ENCODE results near the gene EMP2.

The EMP2 gene

DNA sequence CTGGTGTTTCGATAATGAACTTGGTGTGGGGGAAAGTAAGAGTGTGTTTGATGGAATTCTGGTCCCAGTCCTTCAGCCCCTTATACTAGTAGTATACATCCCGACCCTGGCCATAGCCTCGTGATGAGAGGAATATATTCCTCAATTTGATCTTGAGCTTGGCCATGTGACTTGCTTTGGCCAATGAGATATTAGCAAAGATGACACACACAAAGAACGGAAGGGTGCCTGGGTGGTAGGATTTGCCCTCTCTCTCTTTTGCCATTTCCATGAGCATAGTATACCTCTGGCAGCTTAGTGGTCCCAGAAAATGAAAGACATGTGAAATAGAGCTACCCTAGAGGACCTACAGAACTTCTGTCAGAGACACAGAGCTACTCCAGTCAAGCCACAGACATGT is 2.9 kb upstream of the EMP2 start:
- Histone ChIP-seq H3K4me3 (ENCODE audit: insufficient read depth, low read length, poor library complexity, severe bottlenecking) (no peak overlapping the region), H4K20me1 (ENCODE audit: low read depth, low read length) (no peaks in the 10 kb centered on the region), H3K9me2 (replicated peaks; ENCODE audit: insufficient read depth, low read length) (no peaks in the 10 kb centered on the region), H3K36me3 (ENCODE audit: low read length) (no peaks in the 10 kb centered on the region), H3F3A (ENCODE audit: insufficient read depth) (no peaks in the 10 kb centered on the region), H3K4me2 (ENCODE audit: low read depth, low read length, poor library complexity, severe bottlenecking) (no peak overlapping the region), H3K9me3 (ENCODE audit: insufficient read depth, low read length) (no peaks in the 10 kb centered on the region), H3K9ac (ENCODE audit: low read length) (no peak overlapping the region), H2AFZ (ENCODE audit: low read depth, low read length, severe bottlenecking) (no peak overlapping the region), H3K27me3 (ENCODE audit: low read length) (no peaks in the 10 kb centered on the region), H3K27ac (ENCODE audit: low read depth, low read length) (no peak overlapping the region), H3K79me2 (ENCODE audit: insufficient read depth, low read length) (no peaks in the 10 kb centered on the region)
- no peak for TF ChIP-seq EZH2phosphoT487 (conservative IDR thresholded peaks at IDR 0.05; ENCODE audit: low read length)
- TF ChIP-seq, protein P1, sequence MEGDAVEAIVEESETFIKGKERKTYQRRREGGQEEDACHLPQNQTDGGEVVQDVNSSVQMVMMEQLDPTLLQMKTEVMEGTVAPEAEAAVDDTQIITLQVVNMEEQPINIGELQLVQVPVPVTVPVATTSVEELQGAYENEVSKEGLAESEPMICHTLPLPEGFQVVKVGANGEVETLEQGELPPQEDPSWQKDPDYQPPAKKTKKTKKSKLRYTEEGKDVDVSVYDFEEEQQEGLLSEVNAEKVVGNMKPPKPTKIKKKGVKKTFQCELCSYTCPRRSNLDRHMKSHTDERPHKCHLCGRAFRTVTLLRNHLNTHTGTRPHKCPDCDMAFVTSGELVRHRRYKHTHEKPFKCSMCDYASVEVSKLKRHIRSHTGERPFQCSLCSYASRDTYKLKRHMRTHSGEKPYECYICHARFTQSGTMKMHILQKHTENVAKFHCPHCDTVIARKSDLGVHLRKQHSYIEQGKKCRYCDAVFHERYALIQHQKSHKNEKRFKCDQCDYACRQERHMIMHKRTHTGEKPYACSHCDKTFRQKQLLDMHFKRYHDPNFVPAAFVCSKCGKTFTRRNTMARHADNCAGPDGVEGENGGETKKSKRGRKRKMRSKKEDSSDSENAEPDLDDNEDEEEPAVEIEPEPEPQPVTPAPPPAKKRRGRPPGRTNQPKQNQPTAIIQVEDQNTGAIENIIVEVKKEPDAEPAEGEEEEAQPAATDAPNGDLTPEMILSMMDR (IDR thresholded peaks at IDR 0.05; ENCODE audit: insufficient read depth, low read length, poor library complexity, severe bottlenecking), result no peak

DNA sequence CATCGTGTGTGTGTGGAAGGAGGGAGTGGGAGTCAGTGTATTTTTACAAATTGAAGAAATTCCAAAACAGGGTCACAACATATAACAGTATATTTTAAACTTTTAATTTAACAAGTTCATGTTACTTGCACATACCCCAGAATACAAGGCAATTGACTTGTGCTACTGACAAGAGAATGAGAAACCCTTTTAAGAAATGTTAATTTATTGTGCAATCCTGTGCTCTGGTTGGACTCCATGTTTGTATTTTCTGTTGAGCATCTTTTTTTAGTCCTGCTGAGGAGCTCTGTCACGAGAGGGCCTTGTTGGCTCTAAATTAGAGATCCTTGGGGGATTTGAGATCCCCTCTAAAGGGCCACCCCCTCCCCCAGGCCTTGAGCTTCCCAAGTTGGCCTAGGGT is 1.1 kb upstream of the EMP2 start:
- H3K36me3 ChIP-seq (ENCODE audit: low read length), result no peaks in the 10 kb centered on the region
- H3K9ac ChIP-seq (ENCODE audit: low read length), result no peak overlapping the region
- TF ChIP-seq, protein P1 (IDR thresholded peaks at IDR 0.05; ENCODE audit: insufficient read depth, low read length, poor library complexity, severe bottlenecking), result no peak
- no peak for TF ChIP-seq EZH2phosphoT487 (conservative IDR thresholded peaks at IDR 0.05; ENCODE audit: low read length)
- H4K20me1 ChIP-seq (ENCODE audit: low read depth, low read length), result no peaks in the 10 kb centered on the region
- no peaks in the 10 kb centered on the region for H3K79me2 ChIP-seq (ENCODE audit: insufficient read depth, low read length)
- H2AFZ ChIP-seq (ENCODE audit: low read depth, low read length, severe bottlenecking), result no peak overlapping the region
- no peak overlapping the region for H3K4me3 ChIP-seq (ENCODE audit: insufficient read depth, low read length, poor library complexity, severe bottlenecking)
- no peak overlapping the region for H3K4me2 ChIP-seq (ENCODE audit: low read depth, low read length, poor library complexity, severe bottlenecking)
- H3K9me2 ChIP-seq (replicated peaks; ENCODE audit: insufficient read depth, low read length), result no peaks in the 10 kb centered on the region
- no peaks in the 10 kb centered on the region for H3K9me3 ChIP-seq (ENCODE audit: insufficient read depth, low read length)
- no peaks in the 10 kb centered on the region for H3F3A ChIP-seq (ENCODE audit: insufficient read depth)
- H3K27ac ChIP-seq (ENCODE audit: low read depth, low read length), result no peak overlapping the region
- H3K27me3 ChIP-seq (ENCODE audit: low read length), result no peaks in the 10 kb centered on the region

DNA sequence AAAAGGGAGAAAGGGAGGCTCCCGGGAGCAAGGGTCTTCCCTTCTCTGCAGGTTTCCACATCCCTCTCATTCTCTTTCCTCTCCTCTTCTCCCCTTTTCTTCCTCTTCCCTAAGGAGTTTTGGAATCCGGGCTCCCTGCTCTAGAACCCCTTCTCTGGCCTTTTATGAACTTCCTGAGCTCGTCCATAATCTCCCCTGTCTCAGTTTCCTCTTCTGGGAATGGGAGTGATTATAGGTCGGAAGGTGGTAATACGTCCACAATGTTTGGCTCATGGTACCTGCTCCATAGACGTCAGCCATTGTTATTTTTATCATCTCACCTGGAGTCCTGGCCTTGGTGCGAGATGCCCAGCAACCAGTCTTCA is 467 bp upstream of the EMP2 start:
- Histone ChIP-seq H3K9me3 (ENCODE audit: insufficient read depth, low read length) (no peaks in the 10 kb centered on the region), H3K4me2 (ENCODE audit: low read depth, low read length, poor library complexity, severe bottlenecking) (no peak overlapping the region), H2AFZ (ENCODE audit: low read depth, low read length, severe bottlenecking) (no peak overlapping the region), H3K79me2 (ENCODE audit: insufficient read depth, low read length) (no peaks in the 10 kb centered on the region), H3F3A (ENCODE audit: insufficient read depth) (no peaks in the 10 kb centered on the region), H3K27me3 (ENCODE audit: low read length) (no peaks in the 10 kb centered on the region), H3K36me3 (ENCODE audit: low read length) (no peaks in the 10 kb centered on the region), H3K4me3 (ENCODE audit: insufficient read depth, low read length, poor library complexity, severe bottlenecking) (no peak overlapping the region), H4K20me1 (ENCODE audit: low read depth, low read length) (no peaks in the 10 kb centered on the region), H3K9ac (ENCODE audit: low read length) (no peak overlapping the region), H3K27ac (ENCODE audit: low read depth, low read length) (no peak overlapping the region), H3K9me2 (replicated peaks; ENCODE audit: insufficient read depth, low read length) (no peaks in the 10 kb centered on the region)
- TF ChIP-seq, protein P1 (IDR thresholded peaks at IDR 0.05; ENCODE audit: insufficient read depth, low read length, poor library complexity, severe bottlenecking), result no peak
- TF ChIP-seq EZH2phosphoT487 (conservative IDR thresholded peaks at IDR 0.05; ENCODE audit: low read length), result no peak

DNA sequence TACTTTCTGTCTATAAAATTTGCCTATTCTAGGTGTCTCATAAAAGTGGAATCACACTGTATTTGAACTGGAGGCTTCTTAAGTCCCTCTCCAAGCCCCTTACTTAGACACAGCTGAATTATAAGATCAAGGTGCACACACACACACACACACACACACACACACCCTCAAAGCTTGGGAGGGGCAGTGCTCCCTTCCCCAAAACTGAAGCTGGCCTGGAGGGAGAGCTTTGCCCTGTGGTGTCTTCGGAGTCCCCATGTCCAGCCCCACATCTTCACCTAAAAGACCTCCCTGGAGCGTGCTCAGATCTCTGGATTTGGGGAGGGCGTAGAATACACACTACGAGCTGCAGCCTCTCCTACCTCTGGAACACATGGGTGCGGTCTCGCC is 828 bp downstream of the EMP2 start:
- H3K27ac ChIP-seq (ENCODE audit: low read depth, low read length), result no peak overlapping the region

More for the DNA sequence above, 828 bp downstream of the EMP2 start:
- Histone ChIP-seq H3K79me2 (ENCODE audit: insufficient read depth, low read length) (no peaks in the 10 kb centered on the region), H3K4me2 (ENCODE audit: low read depth, low read length, poor library complexity, severe bottlenecking) (no peak overlapping the region), H3K4me3 (ENCODE audit: insufficient read depth, low read length, poor library complexity, severe bottlenecking) (no peak overlapping the region), H3K9me2 (replicated peaks; ENCODE audit: insufficient read depth, low read length) (no peaks in the 10 kb centered on the region), H3K36me3 (ENCODE audit: low read length) (no peaks in the 10 kb centered on the region), H3F3A (ENCODE audit: insufficient read depth) (no peaks in the 10 kb centered on the region), H3K27me3 (ENCODE audit: low read length) (no peaks in the 10 kb centered on the region), H3K9ac (ENCODE audit: low read length) (no peak overlapping the region), H4K20me1 (ENCODE audit: low read depth, low read length) (no peaks in the 10 kb centered on the region), H2AFZ (ENCODE audit: low read depth, low read length, severe bottlenecking) (no peak overlapping the region), H3K9me3 (ENCODE audit: insufficient read depth, low read length) (no peaks in the 10 kb centered on the region)
- no peak for TF ChIP-seq EZH2phosphoT487 (conservative IDR thresholded peaks at IDR 0.05; ENCODE audit: low read length)
- TF ChIP-seq, protein P1 (IDR thresholded peaks at IDR 0.05; ENCODE audit: insufficient read depth, low read length, poor library complexity, severe bottlenecking), result no peak

Measured in SU-DHL-6 (cell line).